GM21619 (cell line): ENCODE results near the gene HSPA1B.
"Not testable (repeated sequence)": the region's sequence is repeated elsewhere in the genome, so short reads cannot be mapped to it uniquely, and the experiment has no call there.

Source experiments
- ATAC-seq: cut with Tn5 transposase; IDR thresholded peaks from one replicate; pipeline ENCODE4 v1.9.1; 2021; ENCODE audit not compliant: unreplicated experiment

HSPA1B gene

GRCh38 chr6:31797588-31797987 is 29.9 kb upstream of the HSPA1B start:
- ATAC-seq: no peak

GRCh38 chr6:31799781-31800180 is 27.8 kb upstream of the HSPA1B start:
- ATAC-seq: no peak

GRCh38 chr6:31801031-31801927 is 26.3 kb upstream of the HSPA1B start:
- ATAC-seq: not testable (repeated sequence)

DNA sequence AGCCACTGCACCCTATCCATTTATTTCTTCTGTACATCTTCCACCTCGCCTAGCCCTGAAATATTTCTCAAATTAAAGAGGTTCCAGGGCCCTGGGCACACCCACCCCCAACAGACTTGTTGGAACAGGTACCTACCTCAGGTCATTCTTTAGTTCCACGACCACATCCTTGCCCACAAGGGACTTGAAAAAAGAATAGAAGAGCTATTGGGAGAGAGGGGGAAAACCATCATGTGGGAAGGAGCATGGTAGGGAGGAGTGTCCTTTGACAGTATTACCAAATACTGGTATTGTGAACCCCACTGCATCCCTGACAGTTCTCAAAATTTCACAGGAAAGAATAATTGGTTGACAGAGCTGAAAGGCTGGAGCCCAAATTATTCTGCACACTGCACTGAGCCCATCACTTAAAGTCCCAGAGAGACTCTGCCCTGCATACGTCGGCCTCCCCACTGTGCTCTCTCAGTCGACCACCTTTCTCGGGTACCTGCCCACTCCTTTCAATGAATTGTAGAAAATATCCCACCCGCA is 21.5 kb upstream of the HSPA1B start:
- peak; percentile 20 for ATAC-seq

DNA sequence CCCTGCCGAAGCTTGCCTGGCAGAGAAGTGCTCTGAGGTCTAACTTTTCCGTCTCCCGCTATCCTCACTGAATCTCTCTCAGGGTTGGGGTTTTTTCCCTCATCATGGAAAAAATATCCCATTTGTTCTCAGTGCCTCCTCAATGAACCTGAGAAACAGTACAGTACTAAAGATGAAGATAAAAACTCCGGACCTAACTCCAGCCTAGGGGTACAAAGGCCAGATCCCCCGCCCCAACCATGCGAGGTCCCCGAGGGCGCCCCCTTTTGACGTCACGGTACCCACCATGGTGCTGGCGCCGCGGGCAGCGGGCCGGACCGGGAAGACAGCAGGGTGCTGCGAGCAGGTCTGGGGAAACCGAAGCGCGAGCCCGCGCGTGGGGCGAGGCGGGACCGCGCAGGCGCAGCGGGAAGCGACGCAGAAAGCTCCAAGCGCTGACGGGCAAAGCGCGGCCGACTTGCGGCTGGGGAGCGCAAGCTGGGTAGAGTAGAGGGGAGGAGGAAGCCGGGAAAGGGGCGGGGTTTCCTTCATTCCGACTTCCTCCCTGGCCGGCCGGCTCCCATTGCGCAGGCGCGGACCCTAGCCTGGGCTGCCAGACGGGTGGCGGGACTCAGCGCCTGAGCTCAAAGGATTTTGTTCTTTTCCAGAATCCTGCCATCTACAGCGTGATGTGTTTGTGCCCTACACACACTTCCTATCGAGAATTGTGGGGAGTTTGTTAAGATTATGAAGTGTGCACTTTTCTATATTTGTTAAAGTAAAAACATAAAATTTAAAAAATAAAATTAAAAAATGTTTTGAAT is 20.9 kb upstream of the HSPA1B start, which contains the start of gene LSM2:
Gene LSM2 (minus strand): TSS at position 497 of the 803 bp plus-strand sequence. CDS start 209 bp downstream, at position 288.
- ATAC-seq: peak; percentile 77

- ATAC-seq: not testable (repeated sequence)
These were observed 18.9 kb upstream of the HSPA1B start for GRCh38 chr6:31808599-31808998.

- ATAC-seq: no peak
These were observed 15.9 kb upstream of the HSPA1B start for GRCh38 chr6:31811645-31812044.

DNA sequence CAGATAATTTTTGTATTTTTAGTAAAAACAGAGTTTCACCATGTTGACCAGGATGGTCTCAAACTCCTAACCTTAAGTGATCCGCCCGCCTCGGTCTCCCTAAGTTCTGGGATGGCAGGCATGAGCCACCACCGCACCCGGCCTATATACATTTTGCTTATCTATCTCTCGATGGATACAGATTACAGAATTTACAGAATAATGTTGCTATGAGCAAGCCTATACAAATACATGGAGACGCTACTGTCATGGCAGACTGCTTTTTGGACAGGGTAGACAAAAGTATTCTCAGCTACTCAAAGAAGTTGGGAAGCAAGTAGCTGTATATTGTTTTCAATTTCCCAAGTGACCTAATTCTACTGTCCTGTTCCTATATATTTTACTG is 14.1 kb upstream of the HSPA1B start:
- no peak for ATAC-seq

- peak; percentile 24 for ATAC-seq
These were observed 12.9 kb upstream of the HSPA1B start for GRCh38 chr6:31814677-31815024.

- ATAC-seq: peak; percentile 29
These were observed 12.3 kb upstream of the HSPA1B start, which contains the start of the genes HSPA1A and HSPA1L for GRCh38 chr6:31815025-31815838. TSS of gene HSPA1A (plus strand) at chr6:31815543. CDS start at chr6:31815757, 214 bp downstream. TSS of gene HSPA1L (minus strand) at chr6:31815283. CDS start at chr6:31811972, 3,311 bp downstream.

DNA sequence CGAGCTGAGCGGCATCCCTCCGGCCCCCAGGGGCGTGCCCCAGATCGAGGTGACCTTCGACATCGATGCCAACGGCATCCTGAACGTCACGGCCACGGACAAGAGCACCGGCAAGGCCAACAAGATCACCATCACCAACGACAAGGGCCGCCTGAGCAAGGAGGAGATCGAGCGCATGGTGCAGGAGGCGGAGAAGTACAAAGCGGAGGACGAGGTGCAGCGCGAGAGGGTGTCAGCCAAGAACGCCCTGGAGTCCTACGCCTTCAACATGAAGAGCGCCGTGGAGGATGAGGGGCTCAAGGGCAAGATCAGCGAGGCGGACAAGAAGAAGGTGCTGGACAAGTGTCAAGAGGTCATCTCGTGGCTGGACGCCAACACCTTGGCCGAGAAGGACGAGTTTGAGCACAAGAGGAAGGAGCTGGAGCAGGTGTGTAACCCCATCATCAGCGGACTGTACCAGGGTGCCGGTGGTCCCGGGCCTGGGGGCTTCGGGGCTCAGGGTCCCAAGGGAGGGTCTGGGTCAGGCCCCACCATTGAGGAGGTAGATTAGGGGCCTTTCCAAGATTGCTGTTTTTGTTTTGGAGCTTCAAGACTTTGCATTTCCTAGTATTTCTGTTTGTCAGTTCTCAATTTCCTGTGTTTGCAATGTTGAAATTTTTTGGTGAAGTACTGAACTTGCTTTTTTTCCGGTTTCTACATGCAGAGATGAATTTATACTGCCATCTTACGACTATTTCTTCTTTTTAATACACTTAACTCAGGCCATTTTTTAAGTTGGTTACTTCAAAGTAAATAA is 10.2 kb upstream of the HSPA1B start:
- not testable (repeated sequence) for ATAC-seq

DNA sequence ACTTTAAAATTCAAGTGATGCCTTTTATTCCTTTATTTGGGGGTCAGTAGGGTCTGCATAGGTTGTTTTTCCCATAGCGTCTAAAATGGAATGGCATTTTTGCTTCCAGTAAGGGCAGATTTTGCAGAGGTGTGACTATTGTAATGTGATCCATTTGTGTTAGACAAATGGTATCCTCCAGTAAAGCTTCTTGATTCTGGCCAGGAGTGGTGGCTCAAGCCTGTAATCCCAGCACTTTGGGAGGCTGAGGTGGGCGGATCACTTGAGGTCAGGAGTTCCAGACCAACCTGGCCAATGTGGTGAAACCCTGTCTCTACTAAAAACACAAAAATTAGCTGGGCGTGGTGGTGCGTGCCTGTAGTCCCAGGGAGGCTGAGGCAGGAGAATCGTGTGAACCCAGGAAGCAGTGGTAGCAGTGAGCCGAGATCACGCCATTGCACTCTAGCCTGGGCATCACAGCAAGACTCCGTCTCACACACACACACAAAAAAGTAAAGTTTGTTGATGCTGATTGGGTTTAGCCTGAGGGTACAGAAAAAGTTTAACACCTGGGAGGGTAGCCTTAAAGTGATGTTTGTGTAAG is 9.5 kb upstream of the HSPA1B start:
- not testable (repeated sequence) for ATAC-seq

DNA sequence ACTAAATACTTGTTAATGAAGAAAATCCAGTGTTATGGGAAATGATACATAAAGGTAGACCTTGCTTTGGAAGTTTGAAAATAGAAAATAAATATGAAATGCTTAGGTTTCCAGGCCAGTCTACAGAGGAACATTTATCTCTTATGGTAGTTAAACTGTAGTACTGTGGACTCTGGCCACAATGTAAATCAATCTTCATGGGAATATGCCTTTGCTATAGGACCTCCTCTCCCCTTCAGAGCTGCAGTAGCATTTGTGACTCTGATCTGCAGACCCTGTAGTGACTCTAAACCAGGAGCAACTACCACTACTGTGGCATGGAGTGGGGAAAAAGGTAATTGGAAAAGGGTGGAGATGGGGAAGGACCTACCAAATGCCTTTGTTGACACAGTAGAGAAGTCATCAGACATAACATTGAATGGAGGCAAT is 7.7 kb upstream of the HSPA1B start:
- no peak for ATAC-seq

DNA sequence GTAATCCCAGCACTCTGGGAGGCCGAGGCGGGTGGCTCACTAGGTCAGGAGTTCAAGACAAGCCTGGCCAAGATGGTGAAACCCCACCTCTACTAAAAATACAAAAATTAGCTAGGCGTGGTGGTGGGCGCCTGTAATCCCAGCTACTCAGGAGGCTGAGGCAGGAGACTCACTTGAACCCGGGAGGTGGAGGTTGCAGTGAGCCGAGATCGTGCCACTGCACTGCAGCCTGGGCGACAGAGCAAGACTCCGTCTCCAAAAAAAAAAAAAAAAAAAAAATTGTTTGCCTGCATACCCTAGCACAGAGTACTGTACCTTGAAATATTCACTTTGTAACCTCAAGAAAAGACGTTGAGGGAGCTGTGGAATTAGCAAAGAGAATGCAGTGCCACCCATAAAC is 7.1 kb upstream of the HSPA1B start:
- ATAC-seq: not testable (repeated sequence)

DNA sequence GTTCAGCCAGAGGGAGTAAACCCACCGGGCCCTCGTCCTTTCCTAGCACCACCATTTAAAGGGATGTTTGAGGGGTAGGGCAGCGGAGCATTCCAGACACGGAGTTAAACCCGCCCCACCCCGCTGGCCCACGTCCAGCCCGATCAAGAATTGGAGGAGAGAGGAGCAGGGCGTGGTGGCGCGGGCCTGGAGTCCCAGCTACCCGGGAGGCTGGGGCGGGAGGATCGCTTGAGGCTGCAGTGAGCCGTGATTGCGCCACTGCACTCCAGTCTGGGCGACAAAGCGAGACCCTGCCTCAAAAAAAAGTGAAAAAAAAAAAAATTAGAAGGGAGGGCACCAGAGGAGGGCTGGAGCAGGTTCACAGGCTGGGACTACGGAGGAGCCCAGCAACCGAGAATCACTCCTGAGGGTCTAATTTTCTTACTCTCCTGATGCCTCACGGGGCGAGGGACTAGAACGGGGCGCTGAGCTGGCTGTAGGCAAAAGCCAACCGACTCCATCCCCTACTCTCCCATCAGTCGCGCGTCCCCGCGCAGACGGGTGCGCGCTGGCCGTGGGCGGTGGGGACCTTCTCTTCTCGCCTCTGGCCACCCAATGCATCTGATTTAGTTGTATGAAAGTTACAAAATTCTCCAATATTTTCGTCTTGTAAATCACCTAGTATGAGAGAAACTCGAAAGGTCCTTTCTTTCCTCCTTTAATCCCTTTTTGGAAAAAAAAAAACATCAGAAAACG is 6.1 kb upstream of the HSPA1B start:
- ATAC-seq: peak; percentile 27

GRCh38 chr6:31822036-31822821 is 5.3 kb upstream of the HSPA1B start:
- ATAC-seq: peak; percentile 34

GRCh38 chr6:31823592-31824196 is 3.8 kb upstream of the HSPA1B start:
- not testable (repeated sequence) for ATAC-seq
